HG03064 (cell line): Measurements from ENCODE around the gene LFNG.
"Not testable (repeated sequence)": the region's sequence is repeated elsewhere in the genome, so short reads cannot be mapped to it uniquely, and the experiment has no call there.

Experiments used
- ATAC-seq: cut with Tn5 transposase; IDR thresholded peaks from one replicate; pipeline ENCODE4 v1.9.1; 2021; ENCODE audit warnings: low read depth; ENCODE audit not compliant: unreplicated experiment

Gene LFNG

DNA sequence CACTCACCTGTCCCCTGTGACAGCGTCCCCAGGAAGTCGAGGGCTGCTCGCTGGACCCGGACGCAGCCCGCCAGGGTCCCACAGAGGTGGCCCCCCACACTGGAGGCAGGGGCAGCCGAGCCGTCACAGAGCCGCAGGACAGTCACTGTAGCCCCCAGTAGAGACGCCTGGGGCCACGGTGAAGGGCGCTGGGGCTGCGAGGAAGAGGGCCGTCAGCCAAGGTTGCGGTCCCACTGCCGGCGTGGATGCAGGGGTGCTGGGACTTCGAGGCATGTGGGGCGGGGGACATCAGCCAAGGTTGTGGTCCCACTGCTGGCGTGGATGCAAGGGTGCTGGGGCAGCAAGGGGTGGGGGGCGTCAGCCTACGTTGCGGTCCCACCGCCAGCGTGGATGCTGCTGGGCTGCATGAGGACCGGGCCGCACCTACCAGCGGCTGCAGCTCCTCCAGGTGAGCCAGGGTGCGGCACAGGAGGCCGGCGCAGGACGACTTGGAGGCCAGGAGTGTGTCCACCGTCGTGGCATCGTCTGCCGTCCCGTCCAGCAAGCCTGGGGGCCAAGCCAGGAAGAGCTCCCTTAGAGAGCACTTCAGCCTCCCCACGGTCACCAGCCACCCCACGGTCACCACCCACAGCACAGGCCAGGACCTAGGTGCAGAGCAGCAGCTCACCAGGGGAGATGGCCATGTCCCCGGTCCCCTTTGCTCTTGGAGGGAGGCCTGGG lies 21.9 kb downstream of the LFNG start:
- no peak for ATAC-seq

- no peak for ATAC-seq
Observed at GRCh38 chr7:2542011-2542915, 22.7 kb downstream of the LFNG start.

GRCh38 chr7:2542916-2543871 lies 23.6 kb downstream of the LFNG start:
- no peak for ATAC-seq

DNA sequence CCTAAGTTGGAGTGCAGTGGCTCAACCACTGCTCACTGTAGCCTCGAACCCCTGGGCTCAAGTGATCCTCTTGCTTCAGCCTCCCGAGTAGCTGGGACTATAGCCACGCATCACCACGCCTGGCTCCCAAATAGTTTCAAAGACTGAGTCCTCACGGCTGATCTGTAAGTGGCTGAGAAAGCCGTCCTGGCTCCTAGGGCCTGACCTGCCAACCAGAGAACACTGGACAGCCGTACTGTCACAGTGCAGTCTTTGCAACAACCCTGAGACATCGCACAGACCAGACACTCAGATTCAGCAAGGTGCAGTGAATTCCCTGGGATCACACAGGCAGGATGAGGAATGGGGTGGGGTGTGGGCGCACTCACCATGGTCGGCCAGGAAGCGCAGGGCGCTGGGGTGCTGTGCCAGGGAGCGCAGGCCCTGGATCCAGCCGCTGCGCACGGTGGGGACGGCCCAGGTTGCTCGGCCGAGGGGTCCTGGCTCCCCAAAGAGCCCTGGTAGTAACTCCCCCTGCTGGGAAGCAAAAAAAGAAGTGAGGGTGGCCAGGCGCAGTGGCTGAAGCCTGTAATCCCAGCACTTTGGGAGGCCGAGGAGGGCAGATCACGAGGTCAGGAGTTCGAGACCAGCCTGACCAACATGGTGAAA lies 25.1 kb downstream of the LFNG start:
- ATAC-seq, result no peak

- no peak for ATAC-seq
Observed at GRCh38 chr7:2545746-2546425, 26.3 kb downstream of the LFNG start.

DNA sequence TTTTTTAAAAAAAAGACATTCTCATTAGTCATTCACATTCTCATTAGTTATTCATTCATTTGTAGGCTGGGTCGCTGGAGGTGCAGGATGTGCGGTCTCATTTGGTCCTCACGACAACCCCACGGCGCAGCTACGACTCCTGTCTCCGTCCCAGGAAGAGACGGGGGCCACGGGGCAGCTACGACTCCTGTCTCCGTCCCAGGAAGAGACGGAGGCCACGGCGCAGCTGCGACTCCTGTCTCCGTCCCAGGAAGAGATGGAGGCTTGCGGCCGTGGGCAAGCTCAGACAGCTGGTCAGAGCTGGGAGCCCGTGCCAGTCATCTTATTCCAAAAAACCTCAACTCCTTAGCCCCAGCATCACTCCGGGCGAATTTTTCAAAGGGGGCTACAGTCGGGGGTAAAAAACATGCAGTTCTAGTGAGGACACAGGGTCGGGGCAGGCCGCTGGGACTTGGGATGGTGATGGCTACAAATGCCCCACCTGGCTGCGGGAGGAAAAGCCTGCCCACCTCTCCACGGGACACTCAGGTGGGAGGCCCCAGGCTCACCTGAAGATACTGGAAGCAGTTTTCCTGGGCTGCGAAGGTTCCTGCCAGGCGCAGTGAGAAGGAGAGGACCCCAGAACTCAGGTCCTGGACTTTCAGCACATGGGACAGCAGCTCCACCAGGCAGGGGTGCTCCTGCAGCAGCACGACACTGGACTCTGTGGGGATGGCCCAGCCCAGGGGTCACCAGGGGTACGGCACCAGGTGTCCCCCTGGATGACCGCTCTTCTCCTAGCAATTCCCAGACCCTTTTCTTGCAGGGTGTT lies 27.4 kb downstream of the LFNG start:
- ATAC-seq, result no peak

GRCh38 chr7:2551418-2551817 lies 31.8 kb downstream of the LFNG start:
- no peak for ATAC-seq

GRCh38 chr7:2553108-2553507 lies 33.5 kb downstream of the LFNG start:
- no peak for ATAC-seq

DNA sequence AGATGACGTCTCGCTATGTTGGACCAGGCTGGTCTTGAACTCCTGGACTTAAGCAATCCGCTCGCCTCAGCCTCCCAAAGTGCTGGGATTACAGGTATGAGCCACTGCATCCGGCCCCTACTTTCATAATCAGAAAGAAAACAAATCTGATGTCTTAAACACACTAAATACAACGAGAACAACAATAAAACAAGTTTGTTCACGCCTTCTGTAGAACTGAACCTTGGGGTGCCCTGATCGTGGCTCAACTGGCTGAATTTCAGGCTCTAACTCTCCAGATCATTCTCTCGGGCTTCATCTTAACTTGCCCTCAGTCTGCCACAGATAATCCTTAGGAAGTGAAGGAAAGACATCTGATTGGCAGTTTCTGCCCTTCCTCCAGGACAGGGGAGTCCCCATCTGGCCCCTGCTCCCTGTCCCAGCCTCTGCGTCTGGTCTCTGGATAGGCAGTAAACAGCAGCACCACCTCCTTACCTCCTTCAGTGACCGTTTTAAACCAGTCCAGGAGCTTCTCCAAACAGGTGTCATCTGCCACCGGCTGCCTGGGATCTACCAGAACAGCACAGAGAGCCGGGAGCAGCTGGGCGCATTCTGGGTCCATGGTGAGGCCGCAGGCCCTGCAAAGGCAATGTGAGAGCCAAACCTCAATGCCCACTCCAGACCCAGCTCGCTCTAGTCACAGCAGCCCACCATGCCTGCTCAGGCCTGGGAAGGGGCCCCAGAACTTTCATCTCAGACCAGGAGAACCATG lies 34.4 kb downstream of the LFNG start:
- ATAC-seq, result no peak

GRCh38 chr7:2554661-2555111 lies 35.1 kb downstream of the LFNG start:
- ATAC-seq, result no peak

- ATAC-seq, result peak; percentile 65
Observed at GRCh38 chr7:2555121-2556052, 35.8 kb downstream of the LFNG start, which contains the start of gene BRAT1. TSS of gene BRAT1 (minus strand) at chr7:2555524. CDS start at chr7:2554431, 1,093 bp downstream.

DNA sequence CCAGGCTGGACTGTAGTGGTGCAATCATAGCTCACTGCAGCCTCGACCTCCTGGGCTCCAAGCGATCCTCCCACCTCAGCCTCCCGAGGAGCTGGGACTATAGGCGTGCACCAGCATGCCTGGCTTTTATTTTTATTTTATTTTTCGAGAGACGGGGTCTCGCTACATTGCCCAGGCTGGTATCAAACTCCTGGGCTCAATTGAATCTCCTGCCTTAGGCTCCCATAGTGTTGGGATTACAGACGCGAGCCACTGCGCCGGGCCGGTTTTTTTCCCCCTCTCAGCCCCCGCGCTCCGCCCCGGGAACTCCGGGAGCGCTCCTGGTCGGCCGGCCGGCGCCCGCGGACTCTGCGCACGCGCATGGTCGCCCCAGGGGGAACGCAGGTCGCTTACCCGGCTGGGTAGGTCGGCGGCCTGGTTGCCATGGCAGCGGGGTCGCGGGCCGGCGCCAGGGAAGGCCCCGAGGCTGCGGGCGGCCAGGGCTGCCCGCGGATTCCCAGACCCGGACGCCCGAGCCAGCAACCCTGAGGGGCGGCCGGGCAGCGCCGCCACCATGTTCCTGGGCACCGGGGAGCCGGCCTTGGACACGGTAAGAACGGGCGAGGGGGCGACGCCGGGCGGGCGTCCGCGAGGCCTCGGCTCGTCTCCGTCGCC lies 39.2 kb downstream of the LFNG start, which contains the start of gene IQCE:
IQCE (plus strand) TSS at position 351 of the 654 bp plus-strand sequence; CDS start at position 554, 203 bp downstream.
- peak; percentile 60 for ATAC-seq

DNA sequence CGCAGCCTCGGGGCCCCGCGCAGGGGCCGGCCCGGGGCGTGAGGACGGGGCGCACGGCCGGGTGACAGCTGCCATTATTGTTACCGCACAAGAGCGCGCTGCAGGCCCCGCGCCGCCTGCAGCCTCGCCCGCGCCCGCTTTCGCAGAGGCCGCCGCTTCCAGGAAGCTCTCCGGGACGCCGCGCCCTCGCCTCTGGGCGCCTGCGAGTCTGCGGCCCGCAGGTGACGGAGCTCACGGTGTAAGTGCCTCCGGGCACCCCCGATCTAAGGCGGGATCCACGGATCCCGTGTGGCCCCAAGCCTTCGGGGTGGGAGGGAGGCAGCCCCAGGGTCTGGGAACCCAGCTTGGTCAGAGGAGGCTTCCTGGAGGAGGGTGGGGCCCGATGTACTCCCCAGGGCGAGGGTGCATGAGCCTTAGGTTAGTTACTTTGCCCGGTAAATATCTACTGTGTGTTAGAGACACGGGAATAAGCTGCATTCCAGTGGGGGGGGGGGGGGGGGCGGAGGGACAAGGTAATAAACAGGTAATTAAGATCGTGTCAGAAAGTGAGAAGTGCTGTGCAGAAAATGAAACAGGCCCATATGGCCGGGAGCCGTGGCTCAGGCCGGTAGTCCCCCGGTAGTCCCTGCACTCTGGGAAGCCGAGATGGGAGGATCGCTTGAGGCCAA lies 39.8 kb downstream of the LFNG start:
- ATAC-seq, result peak; percentile 9

GRCh38 chr7:2563955-2564354 lies 44.4 kb downstream of the LFNG start:
- ATAC-seq, result not testable (repeated sequence)

DNA sequence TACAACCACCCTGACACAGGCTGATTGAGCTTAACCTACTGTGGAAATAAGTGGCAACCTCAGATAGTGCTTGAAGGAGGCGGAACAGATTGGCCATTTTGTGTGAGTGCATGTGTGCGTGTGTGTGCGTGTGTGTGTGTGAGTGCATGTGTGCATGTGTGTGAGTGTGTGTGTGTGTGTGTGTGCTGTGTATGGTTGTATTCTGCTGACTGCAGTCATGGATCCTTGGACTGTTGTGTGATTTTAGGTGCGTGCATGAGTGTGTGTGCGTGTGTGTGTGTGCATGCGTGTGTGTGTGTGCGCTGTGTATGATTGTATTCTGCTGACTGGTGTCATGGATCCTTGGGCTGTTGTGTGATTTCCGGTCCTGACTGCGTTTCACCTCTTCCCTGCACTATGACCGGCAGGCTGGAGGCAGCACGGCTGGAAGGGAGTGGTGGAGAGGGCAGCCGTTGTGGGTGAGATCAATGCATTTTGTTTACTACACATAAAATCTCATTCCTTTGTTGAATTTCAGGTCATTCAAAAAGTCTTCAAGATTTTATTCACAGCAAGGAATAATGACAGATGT lies 45.5 kb downstream of the LFNG start:
- no peak for ATAC-seq
